CD4-positive, alpha-beta T cell treated with Interleukin-2 at 100 ng/mL for 4 hours (primary cell): Measurements from ENCODE around the gene MAGOHB.
"Not testable (repeated sequence)": the region's sequence is repeated elsewhere in the genome, so short reads cannot be mapped to it uniquely, and the experiment has no call there.

Experiments
- DNase-seq: peaks from one replicate; pipeline ENCODE4 v3.0.0-alpha.2; 2020; ENCODE audit warnings: low spot score

MAGOHB gene

GRCh38 chr12:10613349-10614055 lies at the start of gene MAGOHB:
TSS of gene MAGOHB (minus strand) at chr12:10613609. CDS start at chr12:10613532, 77 bp downstream.
- DNase-seq = peak; percentile 98

GRCh38 chr12:10661338-10661737 lies 47.9 kb upstream of the MAGOHB start:
- DNase-seq = no peak

- no peak for DNase-seq
Measured at GRCh38 chr12:10654003-10654402, 40.6 kb upstream of the MAGOHB start.

- no peak for DNase-seq
Measured at GRCh38 chr12:10652192-10652591, 38.8 kb upstream of the MAGOHB start.

- not testable (repeated sequence) for DNase-seq
Measured at GRCh38 chr12:10646576-10646975, 33.2 kb upstream of the MAGOHB start.

GRCh38 chr12:10645910-10646309 lies 32.5 kb upstream of the MAGOHB start:
- no peak for DNase-seq

- no peak for DNase-seq
Measured at GRCh38 chr12:10641735-10642500, 28.5 kb upstream of the MAGOHB start.

GRCh38 chr12:10638728-10639127 lies 25.3 kb upstream of the MAGOHB start:
- no peak for DNase-seq

GRCh38 chr12:10636611-10637010 lies 23.2 kb upstream of the MAGOHB start:
- DNase-seq = no peak

GRCh38 chr12:10636124-10636523 lies 22.7 kb upstream of the MAGOHB start:
- DNase-seq = no peak

GRCh38 chr12:10635306-10635705 lies 21.9 kb upstream of the MAGOHB start:
- no peak for DNase-seq

- no peak for DNase-seq
Measured at GRCh38 chr12:10634427-10634826, 21.0 kb upstream of the MAGOHB start.

- DNase-seq = no peak
Measured at GRCh38 chr12:10633541-10633940, 20.1 kb upstream of the MAGOHB start.

- DNase-seq = no peak
Measured at GRCh38 chr12:10632226-10632625, 18.8 kb upstream of the MAGOHB start.

- no peak for DNase-seq
Measured at GRCh38 chr12:10624605-10625004, 11.2 kb upstream of the MAGOHB start.

GRCh38 chr12:10623131-10623530 lies 9.7 kb upstream of the MAGOHB start:
- DNase-seq = no peak

GRCh38 chr12:10621278-10621677 lies 7.9 kb upstream of the MAGOHB start:
- no peak for DNase-seq

- no peak for DNase-seq
Measured at GRCh38 chr12:10620078-10620779, 6.8 kb upstream of the MAGOHB start.

- DNase-seq = no peak
Measured at GRCh38 chr12:10618338-10618987, 5.1 kb upstream of the MAGOHB start.

- no peak for DNase-seq
Measured at GRCh38 chr12:10617863-10618262, 4.5 kb upstream of the MAGOHB start.

- no peak for DNase-seq
Measured at GRCh38 chr12:10615532-10615931, 2.1 kb upstream of the MAGOHB start.

GRCh38 chr12:10614056-10614370 lies 604 bp upstream of the MAGOHB start:
- no peak for DNase-seq

- DNase-seq = no peak
Measured at GRCh38 chr12:10612984-10613348, 443 bp downstream of the MAGOHB start.
